ENCODE data around the gene LSM5.

GRCh38 chr7:32518534-32519140 lies 28.5 kb upstream of the LSM5 start:
- no peak for TF ChIP-seq CTCF (IDR thresholded peaks at IDR 0.05)
- TF ChIP-seq POLR2A (IDR thresholded peaks at IDR 0.05) = no peak

Measured in prostate gland (tissue), 2 donors.